Thyroid gland (tissue), 4 donors: ENCODE measurements around the gene ANKRD60.

Source experiments
- POLR2A ChIP-seq, 2 donors: fragments of 450-650 bp; IDR thresholded peaks; one replicate each; pipeline ENCODE4 v1.6.1; 2017; ENCODE audit warnings: antibody characterized with exemption in 2 of 2, mild to moderate bottlenecking in 2 of 2, moderate library complexity in 1 of 2
- TF ChIP-seq, protein P1 (sequence below), 6 experiments: fragments of 200-600 bp in 3 of 6; fragments of 450-650 bp in 3 of 6; sonication (generic) in 3 of 6; IDR thresholded peaks; one replicate each; pipeline ENCODE4 v1.5.1; 2016 to 2019; ENCODE audit warnings: antibody characterized with exemption in 6 of 6, mild to moderate bottlenecking in 2 of 6, inconsistent platforms in 1 of 6, moderate library complexity in 1 of 6

DNA sequence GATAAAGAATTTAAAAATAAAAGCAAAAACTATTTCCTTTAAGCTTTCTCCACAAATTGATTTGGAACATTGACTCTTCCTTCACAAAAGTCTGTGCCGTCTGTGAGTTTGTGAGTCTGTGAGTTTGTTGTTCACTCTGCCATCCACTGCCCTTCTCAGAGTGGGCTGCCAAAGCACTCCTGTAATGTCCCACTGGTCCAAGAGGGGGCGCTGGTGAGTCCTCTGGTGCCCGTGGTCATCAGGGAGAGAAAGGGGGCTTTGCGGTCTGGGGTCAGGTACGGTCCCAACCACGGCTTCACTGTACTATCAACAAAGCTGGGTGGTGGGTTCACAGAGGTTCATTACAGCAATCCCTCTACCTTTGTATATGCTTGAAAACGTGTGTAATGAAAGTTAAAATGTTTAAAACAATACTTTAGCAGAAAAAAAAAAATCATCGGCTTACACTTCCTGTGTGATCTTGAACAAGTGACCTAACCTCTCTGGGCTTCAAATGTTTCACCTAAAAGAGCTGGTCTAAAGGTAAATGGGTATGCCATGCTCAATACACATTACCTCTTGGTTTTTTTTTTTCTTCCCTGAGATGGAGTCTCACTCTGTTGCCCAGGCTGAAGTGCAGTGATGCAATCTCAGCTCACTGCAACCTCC is 5.6 kb upstream of the ANKRD60 start:
- TF ChIP-seq, protein P1, sequence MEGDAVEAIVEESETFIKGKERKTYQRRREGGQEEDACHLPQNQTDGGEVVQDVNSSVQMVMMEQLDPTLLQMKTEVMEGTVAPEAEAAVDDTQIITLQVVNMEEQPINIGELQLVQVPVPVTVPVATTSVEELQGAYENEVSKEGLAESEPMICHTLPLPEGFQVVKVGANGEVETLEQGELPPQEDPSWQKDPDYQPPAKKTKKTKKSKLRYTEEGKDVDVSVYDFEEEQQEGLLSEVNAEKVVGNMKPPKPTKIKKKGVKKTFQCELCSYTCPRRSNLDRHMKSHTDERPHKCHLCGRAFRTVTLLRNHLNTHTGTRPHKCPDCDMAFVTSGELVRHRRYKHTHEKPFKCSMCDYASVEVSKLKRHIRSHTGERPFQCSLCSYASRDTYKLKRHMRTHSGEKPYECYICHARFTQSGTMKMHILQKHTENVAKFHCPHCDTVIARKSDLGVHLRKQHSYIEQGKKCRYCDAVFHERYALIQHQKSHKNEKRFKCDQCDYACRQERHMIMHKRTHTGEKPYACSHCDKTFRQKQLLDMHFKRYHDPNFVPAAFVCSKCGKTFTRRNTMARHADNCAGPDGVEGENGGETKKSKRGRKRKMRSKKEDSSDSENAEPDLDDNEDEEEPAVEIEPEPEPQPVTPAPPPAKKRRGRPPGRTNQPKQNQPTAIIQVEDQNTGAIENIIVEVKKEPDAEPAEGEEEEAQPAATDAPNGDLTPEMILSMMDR (IDR thresholded peaks at IDR 0.05): peak in 4 of 6 experiments; percentile 19 to 57 (median 24)
- no peak for TF ChIP-seq POLR2A (IDR thresholded peaks at IDR 0.05)
